Duodenal mucosa (tissue), 2 donors: ENCODE data around the gene KCNMB4.
A peak's percentile ranks its signal among the peaks of the same experiment; 100 is the strongest.
"Not testable (repeated sequence)": the region's sequence is repeated elsewhere in the genome, so short reads cannot be mapped to it uniquely, and the experiment has no call there.

ENCODE experiments used
- H3K27ac ChIP-seq: one replicate; pipeline ENCODE4 v1.7.0; 2013; ENCODE audit warnings: low read depth, low read length
- H3K27me3 ChIP-seq, 2 donors: one replicate each; pipeline ENCODE4 v1.7.0; 2013; ENCODE audit warnings: low read length in 2 of 2, control low read depth in 1 of 2; ENCODE audit not compliant: insufficient read depth in 2 of 2, control insufficient read depth in 1 of 2
- H3K36me3 ChIP-seq, 2 donors: one replicate each; pipeline ENCODE4 v1.7.0; 2013; ENCODE audit warnings: low read length in 2 of 2, control low read depth in 1 of 2; ENCODE audit not compliant: insufficient read depth in 2 of 2, control insufficient read depth in 1 of 2
- H3K4me1 ChIP-seq, 2 donors: one replicate each; pipeline ENCODE4 v1.7.0; 2013; ENCODE audit warnings: low read length in 2 of 2, control low read depth in 1 of 2; ENCODE audit not compliant: insufficient read depth in 2 of 2, control insufficient read depth in 1 of 2
- H3K4me3 ChIP-seq, 2 donors: one replicate each; pipeline ENCODE4 v1.7.0; 2013; ENCODE audit warnings: low read length in 2 of 2, low read depth in 1 of 2
- H3K9ac ChIP-seq, 2 donors: one replicate each; pipeline ENCODE4 v1.7.0; 2013; ENCODE audit warnings: low read length in 2 of 2, low read depth in 1 of 2
- H3K9me3 ChIP-seq, 2 donors: one replicate each; pipeline ENCODE4 v1.7.0; 2013; ENCODE audit warnings: low read length in 2 of 2, control low read depth in 1 of 2; ENCODE audit not compliant: control insufficient read depth in 1 of 2

The KCNMB4 gene

GRCh38 chr12:70367258-70368141, 1.4 kb downstream of the KCNMB4 start:
- Histone ChIP-seq H3K36me3 (no peaks in the 10 kb centered on the region), H3K4me1 (peaks cover 15 to 18% of the 10 kb centered on the region in 2 donors), H3K27me3 (peaks cover 15 to 25% of the 10 kb centered on the region in 2 donors), H3K4me3 (peak overlapping the region; percentile 74 to 78), H3K9ac (peak overlapping the region; percentile 26 to 43), H3K9me3 (no peaks in the 10 kb centered on the region), H3K27ac (no peak overlapping the region)

- no peaks in the 10 kb centered on the region for H3K9me3 ChIP-seq
- peaks cover 0 to under 1% of the 10 kb centered on the region in 2 donors for H3K27me3 ChIP-seq
- H3K36me3 ChIP-seq: no peaks in the 10 kb centered on the region
- H3K4me3 ChIP-seq: no peak overlapping the region
- H3K27ac ChIP-seq: no peak overlapping the region
- H3K9ac ChIP-seq: no peak overlapping the region
- no peaks in the 10 kb centered on the region for H3K4me1 ChIP-seq
These were observed 6.8 kb downstream of the KCNMB4 start for GRCh38 chr12:70372881-70373280.

GRCh38 chr12:70379846-70380245, 13.8 kb downstream of the KCNMB4 start:
- Histone ChIP-seq H3K4me1 (no peaks in the 10 kb centered on the region), H3K9ac (no peak overlapping the region), H3K9me3 (no peaks in the 10 kb centered on the region), H3K27ac (no peak overlapping the region), H3K27me3 (no peaks in the 10 kb centered on the region), H3K4me3 (no peak overlapping the region), H3K36me3 (no peaks in the 10 kb centered on the region)

- H3K4me3 ChIP-seq: no peak overlapping the region
- H3K4me1 ChIP-seq: no peaks in the 10 kb centered on the region
- H3K27me3 ChIP-seq: no peaks in the 10 kb centered on the region
- no peak overlapping the region for H3K9ac ChIP-seq
- no peaks in the 10 kb centered on the region for H3K9me3 ChIP-seq
- H3K36me3 ChIP-seq: no peaks in the 10 kb centered on the region
- no peak overlapping the region for H3K27ac ChIP-seq
These were observed 17.4 kb downstream of the KCNMB4 start for GRCh38 chr12:70383484-70383883.

- Histone ChIP-seq H3K9me3 (no peaks in the 10 kb centered on the region), H3K9ac (no peak overlapping the region), H3K27me3 (no peaks in the 10 kb centered on the region), H3K4me1 (no peaks in the 10 kb centered on the region), H3K4me3 (no peak overlapping the region), H3K27ac (no peak overlapping the region), H3K36me3 (no peaks in the 10 kb centered on the region)
These were observed 17.8 kb downstream of the KCNMB4 start for GRCh38 chr12:70383886-70384285.

- Histone ChIP-seq H3K36me3 (no peaks in the 10 kb centered on the region), H3K9me3 (no peaks in the 10 kb centered on the region)
These were observed 20.7 kb downstream of the KCNMB4 start for GRCh38 chr12:70386771-70387170.

GRCh38 chr12:70389678-70390077, 23.6 kb downstream of the KCNMB4 start:
- Histone ChIP-seq H3K9me3 (no peaks in the 10 kb centered on the region), H3K4me3 (no peak overlapping the region), H3K9ac (no peak overlapping the region), H3K36me3 (no peaks in the 10 kb centered on the region), H3K27me3 (no peaks in the 10 kb centered on the region), H3K4me1 (peaks cover 4 to 7% of the 10 kb centered on the region in 2 donors), H3K27ac (no peak overlapping the region)

More at GRCh38 chr12:70386771-70387170, 20.7 kb downstream of the KCNMB4 start:
- Histone ChIP-seq H3K9ac (no peak overlapping the region), H3K4me1 (no peaks in the 10 kb centered on the region), H3K27me3 (no peaks in the 10 kb centered on the region), H3K27ac (no peak overlapping the region), H3K4me3 (no peak overlapping the region)

- not testable (repeated sequence) for H3K9me3 ChIP-seq, H3K4me1 ChIP-seq, H3K4me3 ChIP-seq, H3K27me3 ChIP-seq, H3K9ac ChIP-seq, H3K27ac ChIP-seq, H3K36me3 ChIP-seq
These were observed 26.5 kb downstream of the KCNMB4 start for GRCh38 chr12:70392631-70393030.

GRCh38 chr12:70393787-70394499, 27.9 kb downstream of the KCNMB4 start:
- peaks cover 4 to 7% of the 10 kb centered on the region in 2 donors for H3K4me1 ChIP-seq
- no peak overlapping the region for H3K4me3 ChIP-seq
- no peaks in the 10 kb centered on the region for H3K27me3 ChIP-seq
- H3K9me3 ChIP-seq: no peaks in the 10 kb centered on the region
- H3K9ac ChIP-seq: no peak overlapping the region
- H3K36me3 ChIP-seq: no peaks in the 10 kb centered on the region
- no peak overlapping the region for H3K27ac ChIP-seq

GRCh38 chr12:70398002-70398401, 31.9 kb downstream of the KCNMB4 start:
- Histone ChIP-seq H3K9ac (no peak overlapping the region), H3K4me1 (peaks cover 4 to 7% of the 10 kb centered on the region in 2 donors), H3K27me3 (no peaks in the 10 kb centered on the region), H3K9me3 (no peaks in the 10 kb centered on the region), H3K27ac (no peak overlapping the region), H3K4me3 (no peak overlapping the region), H3K36me3 (no peaks in the 10 kb centered on the region)
